Fibroblast of skin of right quadriceps (primary cell): ENCODE measurements around the gene PLAAT2.
"Not testable (repeated sequence)": the region's sequence is repeated elsewhere in the genome, so short reads cannot be mapped to it uniquely, and the experiment has no call there.

ENCODE experiments used
- DNase-seq: peaks from one replicate; pipeline ENCODE4 v3.0.0-alpha.2; 2013

The PLAAT2 gene

DNA sequence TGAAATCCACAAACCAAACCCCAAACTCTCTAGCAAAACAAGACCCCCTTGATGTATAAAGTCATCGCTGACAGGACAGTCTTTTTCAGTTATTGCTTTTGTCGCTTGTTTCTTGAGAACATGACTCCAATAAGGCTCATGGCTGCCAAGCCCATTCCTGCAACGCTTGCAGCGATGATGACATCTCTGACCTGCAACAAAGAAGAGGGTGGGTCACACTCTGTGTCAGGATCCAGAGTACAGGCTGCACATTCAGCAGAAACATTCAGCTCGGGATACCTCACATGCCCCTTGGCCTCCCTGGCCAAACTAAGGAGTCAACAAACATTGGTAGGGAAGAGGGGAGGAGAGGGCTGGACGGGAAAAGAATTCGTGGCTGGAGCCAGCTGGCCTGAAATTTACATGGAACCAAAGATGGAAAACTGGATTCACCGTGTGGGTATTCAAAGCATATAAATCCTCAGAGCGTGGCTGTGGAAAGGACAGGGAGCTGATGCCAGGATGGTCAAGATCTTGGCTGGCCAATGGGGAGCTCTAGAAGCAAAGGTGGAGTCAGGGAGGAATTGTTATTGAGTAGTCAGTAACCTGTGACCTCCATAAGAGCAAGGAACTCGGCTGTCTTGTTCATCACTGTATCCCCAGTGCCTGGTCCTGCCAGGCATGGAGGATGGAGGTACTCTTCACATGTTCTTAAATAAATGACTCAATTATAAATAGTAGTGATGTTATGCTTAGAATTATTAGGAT is 11.8 kb upstream of the PLAAT2 start:
- DNase-seq = no peak

DNA sequence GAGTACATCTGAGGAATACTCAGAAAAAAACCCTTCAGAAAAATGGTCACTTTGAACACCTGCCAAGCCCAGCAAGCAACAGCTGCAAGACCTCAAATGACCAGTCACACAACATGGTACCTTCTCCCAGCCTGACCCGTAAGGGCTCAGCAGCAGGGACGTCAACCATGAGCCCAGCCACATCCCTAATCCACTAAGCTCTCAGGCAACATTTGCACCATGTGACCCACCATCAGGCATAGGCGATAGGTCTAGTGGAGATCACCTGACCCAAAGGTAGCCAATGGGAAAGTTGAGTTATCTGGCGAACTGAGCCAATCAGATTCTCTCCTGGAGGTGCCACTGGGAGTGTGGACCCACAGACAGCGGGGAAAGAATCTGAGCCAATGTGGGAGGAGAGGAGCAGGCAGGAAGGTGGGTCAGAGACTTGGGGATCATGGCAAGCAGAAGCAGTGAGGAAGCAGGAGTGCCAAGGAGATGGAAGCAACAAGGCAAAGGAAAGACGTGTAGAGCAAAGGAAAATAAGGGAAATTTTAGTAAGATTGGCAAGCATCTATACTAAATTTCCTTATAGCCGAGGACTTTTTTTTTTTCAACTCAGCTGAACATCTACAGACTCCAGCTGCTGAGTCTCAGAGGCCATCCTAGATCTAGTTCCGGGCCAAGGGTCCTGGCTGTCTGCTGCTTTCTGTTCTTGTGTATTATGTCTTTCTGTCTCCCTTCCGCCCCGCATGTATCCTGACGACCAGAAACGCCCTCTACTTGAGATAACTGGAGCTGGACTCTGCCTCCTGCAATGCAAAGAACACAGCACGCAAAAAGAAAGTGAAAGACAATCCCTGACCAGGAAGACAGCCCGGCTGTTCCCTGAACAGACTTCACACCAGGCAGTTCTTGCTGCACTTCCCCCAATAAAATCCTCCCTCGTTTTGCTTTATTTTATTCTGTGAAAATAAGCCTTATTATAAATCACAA is 11.0 kb upstream of the PLAAT2 start:
- peak; percentile 54 for DNase-seq

DNA sequence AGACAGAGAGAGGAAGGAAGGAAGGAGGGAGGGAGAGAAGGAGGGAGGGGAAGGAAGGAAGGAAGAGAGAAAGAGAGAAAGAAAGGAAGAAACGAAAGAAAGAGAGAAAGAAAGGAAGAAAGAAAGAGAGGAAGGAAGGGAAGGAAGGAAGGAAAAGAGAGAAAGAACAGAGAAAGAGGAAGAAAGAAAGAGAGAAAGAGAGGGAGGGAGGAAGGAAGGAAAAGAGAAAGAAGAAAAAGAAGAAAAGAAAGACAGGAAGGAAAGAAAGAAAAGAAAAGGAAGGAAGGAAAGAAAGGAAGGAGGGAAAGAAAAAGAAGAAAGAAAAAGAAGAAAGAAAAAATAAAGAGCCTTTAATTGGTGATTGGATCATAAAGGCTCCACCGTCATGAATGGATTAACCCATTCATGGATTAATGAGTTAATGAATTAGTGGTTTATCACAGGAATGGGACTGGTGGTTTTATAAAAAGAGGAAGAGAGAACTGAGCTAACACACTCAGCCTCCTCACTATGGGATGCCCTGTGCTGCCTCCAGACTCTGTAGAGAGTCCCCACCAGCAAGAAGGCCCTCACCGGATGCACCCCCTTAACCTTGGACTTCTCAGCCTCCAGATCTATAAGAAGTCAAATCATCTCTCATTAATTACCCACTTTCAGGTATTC is 9.0 kb upstream of the PLAAT2 start:
- DNase-seq = no peak

DNA sequence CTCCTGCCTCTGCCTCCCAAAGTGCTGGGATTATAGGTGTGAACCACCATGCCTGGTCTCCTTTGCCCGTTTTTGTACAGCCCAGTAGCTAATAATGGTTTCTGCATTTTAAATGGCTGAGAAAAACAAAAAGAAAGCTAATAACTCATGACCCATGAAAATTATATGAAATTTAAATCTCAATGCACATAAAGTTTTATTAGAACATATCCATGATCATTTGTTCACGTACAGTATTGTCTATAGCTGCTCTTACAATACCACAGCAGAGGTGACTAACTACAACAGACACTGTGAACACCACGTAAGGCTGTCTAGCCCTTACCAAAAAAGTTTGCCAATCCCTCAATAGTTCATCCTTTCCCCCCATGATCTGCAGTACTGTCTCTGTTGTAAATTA is 6.4 kb upstream of the PLAAT2 start:
- DNase-seq = no peak

DNA sequence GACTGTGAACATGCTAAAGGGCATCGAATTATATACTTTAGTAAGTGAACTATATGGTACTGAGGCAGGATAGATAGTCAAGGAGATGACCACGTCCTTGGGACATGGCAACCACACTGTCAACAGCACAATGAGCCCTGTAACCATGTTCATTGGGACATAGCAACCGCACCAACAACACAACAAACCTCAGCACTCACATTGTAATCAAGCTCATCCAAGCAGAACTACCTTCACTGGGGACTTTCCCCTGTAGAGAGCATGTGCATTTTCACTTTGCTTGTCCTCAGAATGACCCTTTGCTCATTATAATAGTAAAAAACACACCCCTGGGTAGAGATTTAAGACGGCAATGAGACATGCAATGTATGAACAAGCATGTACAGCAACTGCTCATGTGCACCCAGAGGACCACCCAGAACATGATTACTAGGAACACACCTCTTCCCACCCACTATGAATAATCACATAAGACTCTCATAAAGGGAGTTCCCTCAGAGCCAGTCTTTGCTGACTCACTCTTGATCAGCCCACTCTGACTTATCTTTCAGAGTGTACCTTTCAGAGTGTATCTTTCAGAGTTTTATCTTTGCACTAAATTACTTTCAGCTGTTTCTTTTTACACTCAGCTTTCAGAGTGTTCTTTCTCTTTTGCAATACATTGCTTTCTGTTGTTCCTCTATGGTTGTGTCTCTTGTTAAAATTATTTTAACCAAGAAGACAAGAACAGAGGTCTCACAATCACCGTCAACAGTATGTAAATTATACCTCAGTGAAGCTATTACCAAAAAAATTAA is 4.1 kb upstream of the PLAAT2 start:
- DNase-seq = peak; percentile 90

DNA sequence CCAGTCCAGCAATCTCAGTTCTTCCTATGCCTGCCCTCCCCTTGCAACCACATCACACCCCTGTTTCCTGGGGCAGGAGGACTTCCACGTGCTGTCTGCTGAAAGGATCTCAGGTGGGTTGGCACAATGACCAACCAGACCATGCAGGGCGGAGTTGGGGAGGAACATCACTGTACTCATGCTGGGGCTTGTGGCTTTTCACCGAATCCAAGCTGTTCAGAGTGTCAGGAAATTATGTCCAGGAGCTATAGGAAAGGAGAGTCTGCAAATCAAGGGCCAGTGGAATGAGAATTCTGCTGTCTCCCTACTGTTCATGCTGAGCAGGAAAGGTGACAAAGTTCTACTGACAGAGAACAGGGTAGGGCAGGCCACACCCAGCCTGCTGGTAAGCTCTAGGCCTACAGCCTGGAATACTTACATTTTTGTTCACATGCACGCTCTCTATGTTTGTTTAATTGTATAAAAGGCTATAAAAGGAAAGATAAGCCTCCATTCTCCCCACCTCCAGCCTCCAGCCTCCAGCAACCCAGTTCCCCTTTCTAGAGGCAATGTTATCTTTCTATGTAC is 1.7 kb upstream of the PLAAT2 start:
- no peak for DNase-seq

DNA sequence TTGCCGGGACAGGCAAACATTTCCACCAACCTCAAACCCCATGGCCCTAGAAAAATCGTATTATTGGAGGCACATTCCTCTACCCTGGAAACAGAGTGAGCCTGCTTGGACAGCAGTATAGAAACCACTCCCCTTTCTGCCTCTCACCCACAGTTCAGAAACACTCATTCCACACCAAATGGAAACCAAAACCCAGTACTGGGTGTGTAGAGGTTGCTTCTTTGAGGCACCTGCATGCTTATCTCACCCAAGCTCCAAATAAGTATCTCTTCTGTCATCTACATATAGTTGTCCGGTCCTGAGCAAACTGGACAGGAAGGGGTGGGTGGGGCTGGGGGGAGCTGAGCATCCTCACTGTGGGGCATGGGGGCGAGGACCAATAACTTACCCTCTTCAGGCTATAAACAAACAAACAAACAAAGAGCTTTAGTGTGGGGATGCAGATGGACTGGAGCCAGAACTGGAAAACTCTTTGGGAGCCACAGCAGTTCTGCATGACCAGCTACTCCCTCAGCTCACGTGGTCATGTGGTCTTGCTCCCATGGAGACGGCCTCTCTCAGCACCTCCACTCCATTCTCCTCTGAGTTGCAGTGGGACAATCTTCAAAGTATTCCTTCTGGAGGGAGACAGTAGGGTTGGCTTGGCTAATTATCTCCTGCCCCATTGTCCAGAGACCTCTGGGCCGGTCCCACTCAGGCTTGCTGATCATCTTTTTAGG is 1.0 kb upstream of the PLAAT2 start:
- DNase-seq = no peak

DNA sequence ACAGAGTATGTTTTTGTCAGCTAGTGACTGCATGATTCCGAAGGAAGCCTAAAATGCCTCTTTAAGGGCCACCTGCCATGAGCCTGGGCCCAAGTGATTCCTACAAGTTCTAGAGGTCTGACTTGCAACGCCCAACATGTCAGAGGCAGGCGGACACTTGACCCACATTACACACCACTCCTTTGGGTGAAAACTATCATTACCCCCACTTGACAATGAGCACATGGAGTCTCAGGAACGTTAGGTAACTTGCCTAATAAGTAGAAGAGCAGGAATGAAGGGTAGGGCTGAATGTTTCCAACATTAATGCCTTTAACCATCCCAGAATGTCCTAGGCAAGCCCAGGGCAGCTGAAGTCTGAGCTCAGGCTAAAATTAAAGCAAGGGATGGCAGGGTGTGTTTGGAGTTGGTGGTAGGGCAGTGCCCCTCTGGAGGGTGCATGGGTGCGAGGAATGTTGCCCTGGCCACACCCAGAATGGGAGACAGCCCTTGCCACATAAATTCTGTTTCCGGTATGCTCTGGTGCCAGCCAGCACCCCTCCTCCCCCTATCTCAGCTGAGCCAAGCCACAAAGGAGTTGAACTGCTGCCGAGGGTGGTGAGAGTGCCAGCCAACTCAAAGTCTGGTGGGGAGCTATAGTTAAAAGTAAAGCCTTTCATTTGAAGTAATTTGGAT is 2.5 kb downstream of the PLAAT2 start:
- no peak for DNase-seq

DNA sequence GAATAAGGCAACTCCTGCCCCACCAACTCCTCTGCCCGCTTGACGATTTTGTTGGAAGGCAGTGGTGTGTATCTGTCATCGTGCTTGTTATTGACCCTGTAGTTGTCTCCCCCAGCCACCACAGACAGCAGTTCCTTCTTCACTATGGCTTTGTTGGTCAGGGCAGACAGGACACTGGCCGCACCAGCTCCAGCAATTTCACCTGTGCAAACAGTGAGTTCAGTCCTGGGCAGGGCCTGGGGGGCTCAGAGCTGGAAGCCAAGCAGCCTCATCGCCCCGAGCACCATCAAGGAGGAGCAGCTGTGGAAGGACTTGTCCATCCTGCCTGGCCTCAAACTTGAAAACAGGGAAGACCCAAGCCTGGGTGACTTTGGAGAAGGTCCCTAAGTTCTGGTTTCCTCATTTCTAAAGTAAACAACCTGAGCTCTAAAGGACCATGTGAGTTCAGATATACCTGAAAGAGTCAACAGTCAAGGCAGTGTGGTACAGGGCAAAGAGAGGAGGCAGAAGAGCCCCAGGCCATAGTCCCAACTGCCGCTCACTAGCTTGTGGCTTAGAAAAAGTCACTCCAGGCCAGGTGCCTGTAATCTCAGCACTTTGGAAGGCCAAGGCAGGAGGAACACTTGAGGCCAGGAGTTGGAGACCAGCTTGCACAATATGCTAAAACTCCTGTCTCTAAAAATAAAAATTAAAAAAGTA is 4.6 kb downstream of the PLAAT2 start:
- no peak for DNase-seq

DNA sequence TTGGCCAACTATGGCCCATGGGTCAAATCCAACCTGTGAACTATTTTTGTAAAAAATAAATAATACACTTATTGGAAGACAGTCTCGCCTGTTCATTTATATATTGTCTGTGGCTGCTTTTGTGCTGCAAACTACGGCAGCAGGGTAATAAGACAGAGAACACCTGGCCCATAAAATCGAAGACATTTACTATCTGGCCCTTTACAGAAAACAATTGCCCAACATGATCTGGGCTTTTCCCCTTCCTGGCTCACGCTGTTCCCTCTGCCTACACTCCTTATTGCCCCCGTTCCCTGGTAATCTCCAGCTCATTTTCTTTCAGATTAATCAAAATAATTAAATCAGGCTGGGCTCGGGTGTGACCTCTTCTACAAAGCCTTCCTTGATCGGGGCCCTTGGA is 5.6 kb downstream of the PLAAT2 start:
- no peak for DNase-seq

DNA sequence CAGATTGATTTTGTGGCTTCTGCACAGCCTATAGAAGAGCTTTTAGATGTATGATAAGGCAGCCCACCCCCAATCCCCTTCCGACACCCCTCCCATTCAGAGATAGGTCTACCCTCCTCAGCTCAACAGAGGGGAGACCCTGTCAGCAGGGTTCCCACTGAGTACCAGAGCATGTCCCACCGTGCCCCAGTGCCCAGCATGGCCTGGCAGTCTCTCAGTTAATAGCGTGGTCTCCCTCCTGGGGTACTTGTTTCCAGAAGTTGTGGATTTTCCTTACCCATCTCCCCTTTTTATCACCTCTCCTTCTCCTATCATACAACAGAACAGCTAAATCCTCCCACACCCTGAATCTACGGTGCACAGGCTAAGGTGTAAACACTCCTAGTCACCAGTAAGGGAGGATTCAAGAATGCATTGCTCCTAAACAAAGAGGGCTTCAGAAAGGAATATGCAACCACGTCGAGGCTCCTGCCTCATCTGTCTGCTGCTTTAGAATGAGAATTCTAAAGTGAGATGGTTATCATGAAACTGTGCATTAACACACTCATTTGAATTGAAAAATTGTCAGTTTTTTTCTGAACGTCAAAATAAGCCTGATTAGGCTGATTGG is 6.7 kb downstream of the PLAAT2 start:
- no peak for DNase-seq

DNA sequence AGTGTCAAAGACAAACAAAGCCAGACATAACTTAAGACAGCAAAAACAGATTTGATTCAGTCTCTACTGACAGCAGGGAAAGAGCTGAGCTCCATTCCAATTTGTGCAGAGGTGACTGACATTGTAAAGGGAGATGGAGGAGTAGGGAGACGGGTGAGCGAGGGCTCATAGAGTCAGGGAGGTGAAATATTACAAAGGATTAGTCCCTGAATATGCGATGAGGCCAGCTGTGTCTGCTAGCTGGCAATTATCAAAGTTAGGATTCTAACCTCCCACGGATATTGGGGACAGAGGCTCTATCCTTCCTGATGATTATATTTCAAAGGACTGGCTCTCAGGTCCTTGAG is 8.3 kb downstream of the PLAAT2 start:
- no peak for DNase-seq

DNA sequence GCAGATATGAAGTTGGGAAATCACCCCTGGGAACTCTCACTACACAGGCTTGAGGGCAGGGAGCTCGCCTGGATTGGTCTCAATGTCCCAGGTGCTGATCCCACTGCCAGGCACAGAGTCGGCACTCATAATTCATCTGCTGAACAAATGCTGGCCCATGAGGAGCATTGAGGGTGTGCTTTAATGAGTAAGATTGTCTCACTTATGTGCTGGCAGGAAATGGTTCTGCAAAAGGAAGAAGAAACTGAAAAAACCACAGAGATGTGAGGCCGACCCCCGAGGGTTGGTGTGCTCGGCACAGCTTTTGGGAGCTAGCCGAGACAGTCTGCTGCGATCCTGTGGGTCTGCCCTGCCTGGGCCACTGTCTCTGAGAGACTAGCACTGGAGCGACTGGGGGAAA is 9.4 kb downstream of the PLAAT2 start:
- DNase-seq = peak; percentile 57

DNA sequence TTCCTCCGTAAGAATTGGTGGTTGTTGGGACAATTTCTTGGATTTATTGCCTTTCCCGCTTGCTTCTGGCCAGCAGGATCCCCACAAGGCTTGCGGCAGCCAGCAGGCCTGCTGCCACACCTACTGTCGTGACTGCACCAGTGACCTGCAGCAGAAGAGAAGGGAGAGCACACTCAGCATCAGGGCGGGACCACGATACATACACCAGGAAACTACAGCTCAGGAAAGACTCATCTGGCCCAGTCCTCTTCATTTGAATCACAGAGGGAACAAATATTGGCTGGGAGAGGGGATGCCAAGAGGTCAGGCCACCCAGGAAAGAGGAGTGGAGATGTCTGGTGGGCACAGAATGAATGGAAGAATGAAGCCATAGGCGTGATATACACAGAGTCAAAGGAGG is 10.3 kb downstream of the PLAAT2 start:
- no peak for DNase-seq

DNA sequence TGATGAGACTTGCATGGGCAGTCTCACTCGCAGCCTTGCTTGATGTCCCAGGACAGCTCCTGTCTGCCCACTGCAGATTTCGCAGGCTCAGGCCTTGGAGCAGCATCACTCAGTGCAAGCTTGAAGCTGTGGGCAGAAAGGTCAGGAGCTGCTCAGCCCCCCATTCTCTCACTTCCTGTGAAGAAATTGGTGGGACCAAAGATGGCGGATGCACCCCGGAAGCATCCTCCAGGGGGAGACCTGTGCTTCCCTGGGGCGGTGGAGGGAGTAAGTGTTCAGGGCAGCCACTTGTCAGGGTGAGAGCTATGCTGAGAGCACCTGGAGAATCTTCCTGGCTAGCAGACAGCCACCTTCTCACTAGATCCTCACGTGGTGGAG is 11.3 kb downstream of the PLAAT2 start:
- no peak for DNase-seq

DNA sequence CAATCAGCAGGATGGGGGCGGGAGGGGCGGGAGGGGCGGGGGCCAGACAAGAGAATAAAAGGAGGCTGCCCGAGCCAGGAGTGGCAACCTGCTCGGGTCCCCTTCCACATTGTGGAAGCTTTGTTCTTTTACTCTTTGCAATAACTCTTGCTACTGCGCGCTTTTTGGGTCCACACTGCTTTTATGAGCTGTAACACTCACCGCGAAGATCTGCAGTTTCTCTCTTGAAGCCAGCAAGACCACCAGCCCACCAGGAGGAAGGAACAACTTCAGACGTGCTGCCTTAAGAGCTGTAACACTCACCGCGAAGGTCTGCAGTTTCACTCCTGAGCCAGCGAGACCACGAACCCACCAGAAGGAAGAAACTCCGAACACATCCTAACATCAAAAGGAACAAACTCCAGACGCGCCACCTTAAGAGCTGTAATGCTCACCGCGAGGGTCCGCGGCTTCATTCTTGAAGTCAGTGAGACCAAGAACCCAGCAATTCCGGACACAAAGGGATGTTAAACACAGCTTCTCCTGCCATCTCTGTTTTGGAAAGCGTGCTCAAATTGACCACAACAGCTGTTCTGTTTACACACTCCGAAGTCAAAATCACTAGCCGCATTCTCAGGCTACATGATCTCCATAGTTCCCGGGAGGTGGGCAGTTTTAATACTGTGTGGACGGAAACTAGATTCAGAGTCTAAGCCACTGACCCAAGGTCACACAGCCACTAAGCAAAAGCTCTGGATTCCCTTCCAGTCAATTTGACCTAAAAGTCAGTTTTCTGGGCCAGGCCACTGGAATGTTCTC is 11.9 kb downstream of the PLAAT2 start:
- no peak for DNase-seq

DNA sequence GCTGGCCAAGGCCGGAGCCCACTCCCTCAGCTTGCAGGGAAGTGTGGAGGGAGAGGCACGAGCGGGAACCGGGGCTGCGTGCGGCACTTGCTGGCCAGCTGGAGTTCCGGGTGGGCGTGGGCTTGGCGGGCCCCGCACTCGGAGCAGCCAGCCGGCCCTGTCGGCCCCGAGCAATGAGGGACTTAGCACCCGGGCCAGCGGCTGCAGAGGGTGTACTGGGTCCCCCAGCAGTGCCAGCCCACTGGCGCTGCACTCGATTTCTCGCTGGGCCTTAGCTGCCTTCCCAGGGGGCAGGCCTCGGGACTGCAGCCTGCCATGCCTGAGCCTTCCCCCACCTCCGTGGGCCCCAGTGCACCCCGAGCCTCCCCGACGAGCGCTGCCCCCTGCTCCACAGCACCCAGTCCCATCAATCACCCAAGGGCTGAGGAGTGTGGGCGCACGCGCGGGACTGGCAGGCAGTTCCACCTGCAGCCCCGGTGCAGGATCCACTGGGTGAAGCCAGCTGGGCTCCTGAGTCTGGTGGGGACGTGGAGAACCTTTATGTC is 13.0 kb downstream of the PLAAT2 start:
- not testable (repeated sequence) for DNase-seq

DNA sequence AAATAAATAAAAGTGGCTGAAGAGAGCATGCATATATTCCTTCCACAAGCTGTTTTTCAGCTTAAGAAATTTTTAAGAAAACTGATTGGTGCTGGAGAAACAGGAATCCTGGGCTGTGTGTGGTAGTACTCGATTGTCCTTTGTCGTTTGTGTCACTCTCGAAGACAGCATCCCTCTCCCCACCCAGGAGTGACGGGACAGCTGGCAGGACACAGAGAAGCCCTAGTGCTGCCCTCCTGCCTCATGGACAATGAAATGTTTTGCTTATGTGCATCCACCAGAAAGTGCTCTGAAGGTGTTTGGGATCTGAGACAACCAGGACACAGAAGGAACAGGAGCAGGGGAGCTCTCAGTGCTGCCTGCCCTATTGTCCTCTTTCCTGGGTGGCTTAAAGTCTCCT is 13.8 kb downstream of the PLAAT2 start:
- DNase-seq = no peak

DNA sequence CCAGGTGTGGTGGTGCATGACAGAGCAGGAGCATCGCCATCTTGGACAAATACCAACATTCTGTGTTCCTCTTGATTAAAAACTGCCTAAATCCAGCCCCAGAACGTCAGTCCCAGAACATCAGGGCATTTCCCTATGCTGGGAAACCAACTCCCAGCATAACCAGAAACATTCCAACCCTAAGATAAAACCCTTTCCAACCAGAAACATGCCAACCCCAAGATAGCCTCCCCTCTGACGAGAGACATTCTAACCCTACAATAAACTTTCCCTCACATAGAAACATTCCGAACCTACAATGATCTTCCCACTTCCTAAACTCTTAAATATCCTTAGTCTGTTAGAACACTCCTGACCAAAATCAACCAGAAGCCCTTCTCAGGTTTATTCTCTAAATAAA is 15.0 kb downstream of the PLAAT2 start:
- DNase-seq = no peak
